Activated CD4-positive, alpha-beta T cell treated with anti-CD3 and anti-CD28 coated beads for 4 hours (primary cell): ENCODE measurements around the gene PFDN4.

ENCODE experiments used
- DNase-seq, 2 donors: peaks; one replicate each; pipeline ENCODE4 v3.0.0-alpha.2; 2020

The PFDN4 gene

GRCh38 chr20:54174457-54175175 is 33.3 kb upstream of the PFDN4 start:
- no peak for DNase-seq

- no peak for DNase-seq
These were observed 31.3 kb upstream of the PFDN4 start for GRCh38 chr20:54176610-54177009.

GRCh38 chr20:54177378-54177777 is 30.5 kb upstream of the PFDN4 start:
- DNase-seq = no peak

DNA sequence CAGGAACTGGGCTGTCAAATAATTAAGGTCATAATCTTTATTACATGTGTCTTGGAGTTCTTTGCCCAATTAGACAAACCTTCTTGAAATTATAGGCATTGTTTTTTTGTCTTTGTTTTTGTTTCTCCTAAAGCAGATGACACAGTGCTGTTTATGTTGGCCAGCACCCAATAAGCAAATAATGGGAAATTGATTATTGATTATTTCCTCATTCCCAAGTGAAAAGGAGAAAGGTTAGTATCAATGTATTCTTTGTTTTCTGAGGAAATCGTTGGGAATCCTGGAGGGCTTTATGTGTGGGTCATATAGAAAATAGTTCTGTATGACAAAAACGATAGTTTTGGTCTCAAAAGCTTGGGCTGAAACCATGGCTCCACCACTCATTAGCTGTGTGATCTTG is 29.6 kb upstream of the PFDN4 start:
- DNase-seq = no peak

DNA sequence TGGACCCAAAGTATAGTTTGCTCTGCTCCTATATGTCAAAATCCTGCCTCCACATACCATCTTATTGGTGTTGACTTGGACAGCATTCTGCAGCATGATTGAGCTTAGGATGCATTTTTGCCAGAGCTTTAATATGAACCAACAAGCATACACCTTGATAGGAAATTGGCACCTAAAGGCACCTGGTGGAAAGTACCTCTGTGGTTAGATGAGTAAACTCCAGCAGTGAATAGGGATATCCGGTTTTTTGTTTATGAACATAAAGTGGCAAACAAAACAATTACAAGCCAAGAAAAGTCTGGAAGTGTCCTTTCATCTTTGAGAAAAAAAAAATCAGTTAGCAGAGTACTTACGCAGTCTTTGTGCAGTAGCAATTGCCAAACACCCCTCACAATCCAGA is 27.9 kb upstream of the PFDN4 start:
- no peak for DNase-seq

GRCh38 chr20:54180931-54181330 is 27.0 kb upstream of the PFDN4 start:
- DNase-seq = no peak

- DNase-seq = no peak
These were observed 23.8 kb upstream of the PFDN4 start for GRCh38 chr20:54184071-54184470.

GRCh38 chr20:54184904-54185626 is 22.8 kb upstream of the PFDN4 start:
- no peak for DNase-seq

DNA sequence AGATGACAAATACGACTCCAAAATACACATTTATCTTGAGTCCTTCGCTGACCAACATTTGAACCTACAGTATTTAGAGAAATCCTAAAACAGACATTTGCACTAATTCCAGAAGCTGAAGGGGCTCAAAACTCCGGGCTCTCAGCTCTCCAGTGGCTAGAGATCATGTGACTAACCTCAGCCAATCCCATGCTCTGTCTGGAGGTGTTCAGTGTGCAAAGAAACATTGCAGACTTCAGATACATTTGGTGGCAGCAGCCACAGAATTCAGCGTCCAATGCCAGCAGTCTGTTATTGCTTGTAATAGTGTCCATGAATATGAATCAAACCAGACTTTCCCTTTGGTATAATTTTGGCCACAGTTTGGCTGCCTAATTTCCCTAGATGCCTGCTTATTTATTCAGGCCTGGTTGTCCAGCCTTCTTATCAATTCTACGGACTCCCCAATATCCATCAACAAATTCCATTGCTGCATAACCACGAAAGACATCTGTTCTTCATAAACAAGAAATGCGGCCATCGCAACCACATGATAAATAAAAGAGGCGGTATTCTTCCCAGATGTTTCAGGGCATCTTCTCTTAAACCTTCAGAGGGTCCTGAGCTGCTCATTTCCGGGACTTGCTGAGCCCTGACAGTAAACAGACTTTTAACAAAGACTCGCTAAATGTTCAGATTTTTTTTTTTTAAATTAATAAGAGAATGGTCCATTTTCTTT is 19.6 kb upstream of the PFDN4 start:
- DNase-seq = no peak

GRCh38 chr20:54189630-54190029 is 18.3 kb upstream of the PFDN4 start:
- no peak for DNase-seq

DNA sequence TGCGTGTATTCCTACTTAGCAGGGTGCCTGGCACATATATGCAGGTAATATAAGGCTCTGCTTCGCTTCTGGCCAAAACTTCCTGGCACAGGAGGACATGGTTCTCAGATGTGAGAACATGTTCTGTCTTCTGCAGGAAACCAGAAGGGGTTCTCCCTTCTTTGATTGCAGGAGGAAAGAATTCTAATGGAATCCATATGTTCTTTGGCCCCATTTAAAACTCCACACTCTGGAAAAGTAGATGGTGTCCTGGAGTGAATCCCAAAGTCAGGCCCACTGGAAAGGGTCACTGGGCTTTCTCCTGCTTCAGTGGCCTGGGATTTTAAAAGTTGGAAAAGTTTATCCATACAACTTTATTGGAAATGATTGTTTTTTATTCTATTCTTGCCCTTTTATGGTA is 17.7 kb upstream of the PFDN4 start:
- no peak for DNase-seq

DNA sequence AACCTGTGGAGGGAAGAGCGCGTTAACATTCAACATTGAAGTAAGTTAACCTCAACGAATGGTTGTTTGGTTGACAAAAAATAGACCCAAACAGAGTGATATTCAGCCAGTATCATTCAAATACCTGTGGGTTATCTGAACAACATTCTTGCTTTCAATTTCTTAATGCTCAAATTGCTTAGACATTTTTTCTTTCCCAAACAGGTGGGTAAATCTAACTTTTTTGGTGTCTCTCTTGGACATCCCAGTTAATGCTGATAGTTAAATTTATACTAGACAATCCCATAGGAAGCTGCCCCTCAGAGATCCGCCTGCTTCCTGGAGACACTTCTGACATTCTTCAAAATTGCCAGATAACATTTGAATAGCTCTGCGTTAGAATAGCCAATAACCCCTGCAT is 14.1 kb upstream of the PFDN4 start:
- DNase-seq = no peak

DNA sequence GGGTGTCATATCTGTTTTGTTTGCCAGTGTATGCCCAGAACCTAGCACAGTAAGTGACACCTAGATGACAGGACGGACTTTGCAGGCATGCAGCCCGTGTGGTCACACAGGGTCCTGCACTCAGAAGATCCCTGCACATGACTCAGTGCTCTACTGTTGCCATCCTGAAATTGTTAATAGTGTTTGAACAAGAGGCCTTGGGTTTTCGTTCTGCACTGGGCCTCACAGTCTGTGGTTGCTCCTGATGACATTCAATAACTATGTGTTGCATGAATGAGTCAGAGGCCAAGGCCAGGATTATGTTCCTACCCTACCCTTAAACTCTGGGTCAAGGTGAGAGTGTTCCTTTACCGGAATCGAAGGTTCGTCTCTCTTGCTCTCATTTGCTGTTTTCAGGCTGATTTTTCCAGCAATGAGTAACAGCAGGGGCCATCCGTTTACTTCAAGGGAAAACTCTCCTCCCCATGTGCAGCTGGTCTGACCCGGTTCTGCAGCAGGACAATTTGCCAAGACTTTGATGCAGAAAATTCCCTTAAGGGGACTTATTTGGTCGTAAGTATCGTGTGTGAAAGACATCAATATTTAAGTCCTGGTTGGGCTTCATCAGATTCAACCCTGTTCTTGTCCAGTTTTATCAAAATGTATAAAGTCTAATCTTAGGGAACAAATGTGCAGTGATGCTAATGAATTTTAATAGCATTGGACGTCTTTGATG is 13.0 kb upstream of the PFDN4 start:
- DNase-seq = no peak

DNA sequence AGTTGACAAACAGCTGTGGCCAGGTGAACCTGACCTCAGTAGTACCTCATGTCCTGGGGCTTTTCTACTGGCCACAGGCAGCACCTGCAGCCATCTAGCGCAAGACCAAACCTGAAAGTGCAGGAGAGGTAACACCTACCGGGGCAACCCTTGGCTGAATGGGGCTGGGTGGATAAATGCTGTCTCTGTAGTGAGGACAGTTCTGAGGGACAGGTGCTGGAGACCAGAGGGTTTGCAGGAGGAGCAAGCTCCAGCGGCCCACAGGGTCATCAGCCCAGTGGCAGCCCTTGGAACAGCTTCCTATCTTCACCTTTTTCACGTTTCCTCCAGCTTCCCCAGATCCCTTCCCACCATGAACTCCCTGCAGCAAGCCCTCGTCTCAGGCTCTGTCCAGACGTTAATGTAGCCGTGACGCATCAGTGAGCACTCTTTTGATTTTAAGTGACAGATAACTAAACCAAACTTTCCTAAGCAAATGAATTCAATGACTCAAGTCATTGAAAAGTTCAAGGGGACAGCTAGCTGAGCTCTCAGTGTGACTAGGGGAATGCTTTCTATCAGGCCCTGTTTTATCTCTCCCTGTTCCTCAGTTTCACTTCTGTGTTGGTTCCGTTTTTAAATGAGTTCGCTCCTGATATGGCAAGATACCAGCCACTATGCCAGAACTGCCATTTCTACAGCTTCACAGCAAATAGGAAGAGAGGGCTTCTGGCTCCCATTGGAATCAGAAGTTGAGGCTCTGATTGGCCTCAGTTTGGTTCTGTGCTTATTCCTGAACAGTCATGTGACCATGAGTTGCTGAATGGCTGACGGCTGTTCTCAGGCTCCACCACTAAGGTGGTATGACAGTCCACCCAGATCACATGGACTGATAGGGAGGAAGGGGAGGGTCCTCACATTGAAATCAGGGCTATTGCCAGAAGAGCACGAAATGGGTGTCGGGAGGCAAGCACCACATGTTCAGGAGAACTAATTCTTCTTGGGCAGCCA is 12.1 kb upstream of the PFDN4 start:
- DNase-seq = no peak

DNA sequence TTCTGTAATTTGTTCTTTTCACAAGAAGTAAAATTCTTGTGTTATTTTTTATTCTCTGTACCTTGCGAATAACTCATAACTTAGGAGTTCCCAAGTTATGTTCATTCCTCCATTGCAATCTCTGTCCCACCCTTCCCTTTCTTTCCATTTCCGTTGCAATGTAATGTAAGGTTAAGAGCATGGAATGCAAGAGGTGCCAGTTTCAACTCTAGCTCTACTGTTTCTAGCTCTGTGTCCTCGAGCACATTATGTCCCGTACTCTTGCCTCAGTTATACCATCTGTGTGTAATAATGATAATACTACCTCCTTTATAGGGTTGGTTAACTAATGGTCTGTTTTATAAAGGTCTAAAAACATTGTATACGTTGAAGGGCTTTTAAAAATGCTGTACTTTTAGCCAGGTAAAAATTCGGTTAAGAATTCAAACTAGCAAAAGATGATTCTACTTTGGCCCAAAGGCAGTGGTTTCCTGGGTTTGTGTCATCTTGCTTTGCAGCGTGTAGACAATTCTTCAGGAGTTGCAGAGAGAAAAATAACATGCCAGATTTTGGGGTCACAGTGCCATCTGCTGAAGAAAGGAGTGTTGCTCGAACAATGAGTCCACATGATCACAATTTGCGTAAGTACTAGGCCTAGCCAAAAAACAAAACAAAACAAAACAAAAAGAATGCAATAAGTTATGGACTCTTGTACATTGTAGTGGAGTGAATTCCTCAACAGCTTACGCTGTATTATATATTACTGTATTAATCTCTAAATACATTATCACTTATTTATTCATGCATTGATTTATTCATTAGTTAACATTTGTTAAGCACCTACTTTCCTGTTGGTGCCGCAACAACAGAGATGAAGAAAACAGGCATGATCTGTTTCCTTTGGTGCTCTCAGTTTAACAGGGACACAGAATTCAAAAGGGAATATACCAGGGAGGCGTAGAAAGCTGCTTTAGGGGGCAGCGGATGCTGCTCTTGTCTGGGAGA is 10.0 kb upstream of the PFDN4 start:
- no peak for DNase-seq

DNA sequence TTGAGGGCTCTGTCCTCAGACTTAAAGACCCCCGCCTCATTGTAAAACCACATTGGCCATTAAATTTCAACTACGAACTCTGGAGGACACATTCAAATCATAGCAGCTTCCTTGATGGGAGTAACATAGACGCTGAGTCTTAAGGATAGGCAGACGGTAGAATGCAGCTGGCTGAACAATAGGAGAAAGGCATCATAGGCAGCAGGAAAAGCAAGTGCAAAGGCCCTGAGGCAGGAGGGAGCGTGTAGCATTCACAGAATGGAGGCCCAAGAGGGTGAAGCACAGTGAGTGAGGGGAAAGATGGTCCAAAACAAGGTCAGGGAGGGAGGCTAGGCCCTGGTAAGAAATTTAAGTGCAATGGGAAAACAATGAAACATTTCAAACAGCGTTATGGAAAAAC is 8.6 kb upstream of the PFDN4 start:
- DNase-seq = no peak

DNA sequence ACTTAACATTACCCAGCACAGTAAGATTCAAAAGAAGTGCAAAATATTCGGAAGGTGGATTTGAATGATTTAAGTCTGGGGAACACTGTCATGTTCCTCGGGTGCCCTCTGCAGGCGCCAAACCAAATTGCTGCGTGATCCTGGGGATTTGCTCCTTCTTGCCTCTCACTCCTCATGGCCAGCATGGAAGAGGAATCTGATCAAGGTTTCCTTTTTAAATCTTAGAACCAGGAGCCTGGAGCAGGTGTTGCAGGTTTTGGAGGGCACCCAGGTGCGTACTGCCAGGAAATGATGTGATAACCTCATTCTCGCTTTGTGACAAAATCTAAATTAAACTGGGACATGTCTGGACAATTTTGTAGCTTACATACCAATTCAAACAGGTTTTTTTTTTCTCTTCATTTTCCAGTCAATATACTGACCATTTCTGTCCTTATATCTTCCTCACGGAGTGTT is 8.1 kb upstream of the PFDN4 start:
- peak; percentile 44 to 69 for DNase-seq

DNA sequence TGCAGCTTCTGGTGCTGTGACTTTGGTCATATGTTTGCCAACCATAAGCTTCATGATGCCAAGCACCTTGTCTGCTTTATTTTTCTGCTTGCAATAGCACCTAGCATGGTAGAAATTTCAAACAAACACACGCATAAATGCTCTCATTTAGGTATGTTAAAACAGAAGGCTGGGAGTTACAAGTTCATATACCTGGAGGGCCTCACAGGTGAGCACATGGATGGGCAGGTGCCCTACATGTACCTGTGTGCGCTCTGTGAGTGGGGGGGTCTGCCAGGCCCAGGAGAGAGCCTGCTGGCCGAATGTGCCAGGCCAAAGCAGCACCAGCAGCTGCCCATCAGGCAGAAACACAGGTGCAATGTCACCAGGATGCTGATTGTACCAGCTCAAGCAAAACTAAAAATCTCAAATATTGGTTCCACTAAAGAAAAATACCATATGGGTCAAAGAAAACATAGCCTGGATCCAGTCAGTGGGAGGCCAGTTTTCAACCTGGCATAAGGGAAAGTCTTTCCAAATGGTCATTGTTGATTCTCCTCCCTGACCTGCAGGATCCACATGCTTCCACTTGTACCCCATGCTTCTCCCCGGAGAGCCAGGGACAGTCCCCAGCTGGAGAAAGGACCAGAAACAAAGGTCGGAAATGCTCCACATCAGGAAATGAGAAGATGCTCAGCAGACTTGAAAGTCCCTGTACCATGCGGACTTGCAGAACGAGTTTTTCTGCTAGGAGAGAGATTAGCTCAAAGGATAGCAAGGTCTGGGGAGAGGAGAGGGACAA is 7.2 kb upstream of the PFDN4 start:
- no peak for DNase-seq

- DNase-seq = no peak
These were observed 6.5 kb upstream of the PFDN4 start for GRCh38 chr20:54201268-54201846.

- no peak for DNase-seq
These were observed 4.6 kb upstream of the PFDN4 start for GRCh38 chr20:54203281-54203680.
